8988T (cell line): ENCODE data around the gene UST.
"Not testable (repeated sequence)": the region's sequence is repeated elsewhere in the genome, so short reads cannot be mapped to it uniquely, and the experiment has no call there.

Source experiments
- DNase-seq: peaks from one replicate; pipeline ENCODE4 v3.0.0; 2011

Gene UST

GRCh38 chr6:149015535-149016525 is 269.0 kb downstream of the UST start:
- no peak for DNase-seq

GRCh38 chr6:149016716-149017115 is 269.9 kb downstream of the UST start:
- no peak for DNase-seq

GRCh38 chr6:149020319-149020718 is 273.5 kb downstream of the UST start:
- DNase-seq, result no peak

GRCh38 chr6:149024361-149024760 is 277.5 kb downstream of the UST start:
- DNase-seq, result no peak

- no peak for DNase-seq
Measured at GRCh38 chr6:149025061-149025460, 278.2 kb downstream of the UST start.

- no peak for DNase-seq
Measured at GRCh38 chr6:149026530-149026942, 279.7 kb downstream of the UST start.

- DNase-seq, result no peak
Measured at GRCh38 chr6:149027484-149027883, 280.7 kb downstream of the UST start.

GRCh38 chr6:149028767-149029405 is 282.1 kb downstream of the UST start:
- no peak for DNase-seq

- no peak for DNase-seq
Measured at GRCh38 chr6:149031201-149031858, 284.5 kb downstream of the UST start.

GRCh38 chr6:149031859-149032598 is 285.2 kb downstream of the UST start:
- DNase-seq, result peak; percentile 53

GRCh38 chr6:149032599-149033405 is 286.0 kb downstream of the UST start:
- DNase-seq, result no peak

- DNase-seq, result no peak
Measured at GRCh38 chr6:149033454-149033853, 286.6 kb downstream of the UST start.

- no peak for DNase-seq
Measured at GRCh38 chr6:149035766-149036165, 288.9 kb downstream of the UST start.

- DNase-seq, result no peak
Measured at GRCh38 chr6:149037051-149037671, 290.3 kb downstream of the UST start.

- DNase-seq, result not testable (repeated sequence)
Measured at GRCh38 chr6:149039025-149039424, 292.2 kb downstream of the UST start.

GRCh38 chr6:149041953-149042352 is 295.1 kb downstream of the UST start:
- no peak for DNase-seq

GRCh38 chr6:149043476-149044130 is 296.8 kb downstream of the UST start:
- no peak for DNase-seq

GRCh38 chr6:149044528-149044927 is 297.7 kb downstream of the UST start:
- no peak for DNase-seq

- no peak for DNase-seq
Measured at GRCh38 chr6:149045404-149045803, 298.6 kb downstream of the UST start.

- DNase-seq, result no peak
Measured at GRCh38 chr6:149046164-149046821, 299.5 kb downstream of the UST start.
